ENCODE data around the gene FHOD3. TPM values are rescaled to one million over a fixed set of nuclear protein-coding genes. Genes with fewer than 3 reads are reported as not detected.

The FHOD3 gene
- total and polyA plus RNA-seq, 9 of the 15 experiments (the other 6 are each of a cell fraction or from before 2014, with no cell fraction given) = 0.11 TPM; not detected in 8

- intact Hi-C loops (cut with micrococcal nuclease) = no loop called here
- H3K36me3 ChIP-seq (ENCODE audit: control insufficient read depth, insufficient read depth, low read length) = no peaks in the 10 kb centered on the region
- FAIRE-seq (no peak), DNase-seq (ENCODE audit: extremely low read depth in 1 of 4, low spot score in 3 of 4) (no peak), ATAC-seq (no peak)
- in situ Hi-C loops (cut with MboI) = no loop called here
- no peak for TF ChIP-seq ZKSCAN3 (CRISPR knock-in tag; IDR thresholded peaks at IDR 0.05)
- TF ChIP-seq NEUROD1 (IDR thresholded peaks at IDR 0.05; ENCODE audit: borderline replicate concordance, low read depth, low read length, partially characterized antibody) = no peak
- no peak for TF ChIP-seq EWSR1 (IDR thresholded peaks at IDR 0.05; ENCODE audit: borderline replicate concordance, low read depth, partially characterized antibody)
- no peak for TF ChIP-seq ZNF431 (CRISPR knock-in tag; IDR thresholded peaks at IDR 0.05)
- no peak for TF ChIP-seq PURB (CRISPR knock-in tag; IDR thresholded peaks at IDR 0.05; ENCODE audit: low read depth)
- TF ChIP-seq POLR2B (IDR thresholded peaks at IDR 0.05; ENCODE audit: low read depth, partially characterized antibody) = no peak
- no peak for TF ChIP-seq ZFP1 (CRISPR knock-in tag; IDR thresholded peaks at IDR 0.05)
- TF ChIP-seq EHMT2 (IDR thresholded peaks at IDR 0.05) = no peak
- TF ChIP-seq OTX1 (CRISPR knock-in tag; IDR thresholded peaks at IDR 0.05) = no peak
- TF ChIP-seq TRIM24 (IDR thresholded peaks at IDR 0.05) = no peak
- no peak for TF ChIP-seq POLR2A (conservative IDR thresholded peaks at IDR 0.05)
- TF ChIP-seq, protein P1, sequence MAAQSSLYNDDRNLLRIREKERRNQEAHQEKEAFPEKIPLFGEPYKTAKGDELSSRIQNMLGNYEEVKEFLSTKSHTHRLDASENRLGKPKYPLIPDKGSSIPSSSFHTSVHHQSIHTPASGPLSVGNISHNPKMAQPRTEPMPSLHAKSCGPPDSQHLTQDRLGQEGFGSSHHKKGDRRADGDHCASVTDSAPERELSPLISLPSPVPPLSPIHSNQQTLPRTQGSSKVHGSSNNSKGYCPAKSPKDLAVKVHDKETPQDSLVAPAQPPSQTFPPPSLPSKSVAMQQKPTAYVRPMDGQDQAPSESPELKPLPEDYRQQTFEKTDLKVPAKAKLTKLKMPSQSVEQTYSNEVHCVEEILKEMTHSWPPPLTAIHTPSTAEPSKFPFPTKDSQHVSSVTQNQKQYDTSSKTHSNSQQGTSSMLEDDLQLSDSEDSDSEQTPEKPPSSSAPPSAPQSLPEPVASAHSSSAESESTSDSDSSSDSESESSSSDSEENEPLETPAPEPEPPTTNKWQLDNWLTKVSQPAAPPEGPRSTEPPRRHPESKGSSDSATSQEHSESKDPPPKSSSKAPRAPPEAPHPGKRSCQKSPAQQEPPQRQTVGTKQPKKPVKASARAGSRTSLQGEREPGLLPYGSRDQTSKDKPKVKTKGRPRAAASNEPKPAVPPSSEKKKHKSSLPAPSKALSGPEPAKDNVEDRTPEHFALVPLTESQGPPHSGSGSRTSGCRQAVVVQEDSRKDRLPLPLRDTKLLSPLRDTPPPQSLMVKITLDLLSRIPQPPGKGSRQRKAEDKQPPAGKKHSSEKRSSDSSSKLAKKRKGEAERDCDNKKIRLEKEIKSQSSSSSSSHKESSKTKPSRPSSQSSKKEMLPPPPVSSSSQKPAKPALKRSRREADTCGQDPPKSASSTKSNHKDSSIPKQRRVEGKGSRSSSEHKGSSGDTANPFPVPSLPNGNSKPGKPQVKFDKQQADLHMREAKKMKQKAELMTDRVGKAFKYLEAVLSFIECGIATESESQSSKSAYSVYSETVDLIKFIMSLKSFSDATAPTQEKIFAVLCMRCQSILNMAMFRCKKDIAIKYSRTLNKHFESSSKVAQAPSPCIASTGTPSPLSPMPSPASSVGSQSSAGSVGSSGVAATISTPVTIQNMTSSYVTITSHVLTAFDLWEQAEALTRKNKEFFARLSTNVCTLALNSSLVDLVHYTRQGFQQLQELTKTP (IDR thresholded peaks at IDR 0.05; ENCODE audit: low read depth in 1 of 2, partially characterized antibody in 2 of 2) = no peak
- no peak for TF ChIP-seq U2AF2 (optimal IDR thresholded peaks at IDR 0.05; ENCODE audit: low read depth, low read length)
- no peak for TF ChIP-seq PBX2 (CRISPR knock-in tag; IDR thresholded peaks at IDR 0.05; ENCODE audit: low read depth)
- TF ChIP-seq PBX2 (tag; conservative IDR thresholded peaks at IDR 0.05; ENCODE audit: low read depth) = no peak
- TF ChIP-seq, protein P2, sequence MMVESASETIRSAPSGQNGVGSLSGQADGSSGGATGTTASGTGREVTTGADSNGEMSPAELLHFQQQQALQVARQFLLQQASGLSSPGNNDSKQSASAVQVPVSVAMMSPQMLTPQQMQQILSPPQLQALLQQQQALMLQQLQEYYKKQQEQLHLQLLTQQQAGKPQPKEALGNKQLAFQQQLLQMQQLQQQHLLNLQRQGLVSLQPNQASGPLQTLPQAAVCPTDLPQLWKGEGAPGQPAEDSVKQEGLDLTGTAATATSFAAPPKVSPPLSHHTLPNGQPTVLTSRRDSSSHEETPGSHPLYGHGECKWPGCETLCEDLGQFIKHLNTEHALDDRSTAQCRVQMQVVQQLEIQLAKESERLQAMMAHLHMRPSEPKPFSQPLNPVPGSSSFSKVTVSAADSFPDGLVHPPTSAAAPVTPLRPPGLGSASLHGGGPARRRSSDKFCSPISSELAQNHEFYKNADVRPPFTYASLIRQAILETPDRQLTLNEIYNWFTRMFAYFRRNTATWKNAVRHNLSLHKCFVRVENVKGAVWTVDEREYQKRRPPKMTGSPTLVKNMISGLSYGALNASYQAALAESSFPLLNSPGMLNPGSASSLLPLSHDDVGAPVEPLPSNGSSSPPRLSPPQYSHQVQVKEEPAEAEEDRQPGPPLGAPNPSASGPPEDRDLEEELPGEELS (CRISPR knock-in tag; IDR thresholded peaks at IDR 0.05; ENCODE audit: borderline replicate concordance) = no peak
- no peak for TF ChIP-seq BHLHE40 (IDR thresholded peaks at IDR 0.05; ENCODE audit: low read length)
- H3K9me3 ChIP-seq (replicated peaks; ENCODE audit: control insufficient read depth, insufficient read depth, low read depth, low read length) = no peaks in the 10 kb centered on the region
- H3K4me1 ChIP-seq (replicated peaks in 1 of 2; ENCODE audit: control insufficient read depth in 2 of 2, insufficient read depth in 2 of 2, low read length in 2 of 2) = no peaks in the 10 kb centered on the region
- peaks cover 9 to 12% of the 10 kb centered on the region in 2 experiments for H3K27me3 ChIP-seq (ENCODE audit: control insufficient read depth in 2 of 2, insufficient read depth in 2 of 2, low read length in 2 of 2)
- H3K9me1 ChIP-seq (ENCODE audit: control insufficient read depth, insufficient read depth, low read length) = no peaks in the 10 kb centered on the region
- H3K9ac ChIP-seq (ENCODE audit: insufficient read depth in 1 of 2, low read depth in 2 of 2, low read length in 2 of 2) = no peak overlapping the region
- H3K4me2 ChIP-seq (ENCODE audit: insufficient read depth, low read length) = no peak overlapping the region
- H3K79me2 ChIP-seq (ENCODE audit: control insufficient read depth, insufficient read depth, low read length) = no peaks in the 10 kb centered on the region
- POLR2A ChIA-PET = no interaction called here
- H3K27ac ChIP-seq (ENCODE audit: extremely low read depth, low read depth, low read length) = no peak overlapping the region
- CTCF ChIA-PET (ENCODE audit: low intra/inter-chr PET ratio) = no interaction called here
- WGBS (ENCODE audit: insufficient coverage, low coverage, missing lambda C conversion rate) = 0% methylated on average over 3 of the region's 3 CpGs
- no peak overlapping the region for H2AFZ ChIP-seq (ENCODE audit: low read depth, low read length)
- no peak overlapping the region for H3K4me3 ChIP-seq
- H4K20me1 ChIP-seq (replicated peaks; ENCODE audit: control insufficient read depth, insufficient read depth, low read length) = no peaks in the 10 kb centered on the region
- no TSS peak for BruUV-seq (replicated peaks)
These were observed 316.3 kb downstream of the FHOD3 start for GRCh38 chr18:36613810-36614209.

Data from K562 (cell line).